ENCODE data around the gene PTPRD.
"Not testable (repeated sequence)": the region's sequence is repeated elsewhere in the genome, so short reads cannot be mapped to it uniquely, and the experiment has no call there.

Gene PTPRD

DNA sequence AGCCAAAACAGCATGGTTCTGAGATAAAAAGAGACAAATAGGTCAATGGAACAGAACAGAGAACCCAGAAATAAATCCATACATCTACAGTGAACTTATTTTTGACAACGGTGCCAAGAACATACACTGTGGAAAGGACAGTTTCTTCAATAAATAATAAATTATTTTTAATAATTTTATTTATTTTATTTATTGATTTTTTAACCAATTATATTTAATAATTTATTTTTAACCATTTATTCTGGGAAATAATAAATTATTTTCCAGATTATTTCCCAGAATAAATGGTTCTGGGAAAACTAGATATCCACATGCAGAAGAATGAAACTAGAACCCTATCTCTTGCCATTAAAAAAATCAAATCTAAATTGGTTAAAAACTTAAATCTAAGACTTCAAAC lies 1669.4 kb downstream of the PTPRD start:
- DNase-seq: no peak

DNA sequence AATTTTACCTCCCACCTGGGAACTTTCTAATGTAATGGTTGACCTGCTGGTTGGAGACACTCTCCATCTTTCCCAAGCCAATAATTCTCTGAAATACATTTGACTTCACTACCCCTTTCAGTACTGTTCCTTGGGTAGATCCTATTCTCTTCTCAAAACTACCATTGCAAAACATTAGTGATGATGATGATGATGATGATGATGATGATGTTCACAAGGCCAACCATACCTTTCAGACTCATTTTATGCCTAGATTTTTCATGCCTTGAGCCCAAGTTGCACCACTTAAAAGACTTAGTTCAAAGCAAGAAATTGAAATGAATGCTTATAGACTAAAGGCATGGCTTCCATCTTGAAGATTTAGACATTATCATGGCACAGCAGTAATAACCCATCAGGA lies 1672.2 kb downstream of the PTPRD start:
- DNase-seq: no peak

DNA sequence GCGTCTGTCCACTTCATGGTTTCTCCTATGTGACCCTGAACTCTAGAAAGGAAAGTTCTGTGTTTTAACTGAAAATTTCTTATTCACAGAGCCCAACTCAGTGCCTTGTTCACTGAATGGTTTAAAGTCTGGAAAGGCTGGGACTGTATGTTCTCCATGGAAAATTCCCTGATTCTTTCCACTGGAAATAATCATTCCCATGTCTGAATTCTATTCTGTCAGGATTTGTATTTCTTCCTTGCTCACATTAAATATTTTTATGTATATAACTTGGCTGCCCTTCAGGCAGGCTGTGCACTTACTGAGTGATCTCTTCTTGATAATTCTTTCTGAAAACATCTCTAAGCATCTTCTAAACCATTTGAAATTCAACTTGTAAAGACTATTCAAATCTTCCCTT lies 1686.3 kb downstream of the PTPRD start:
- DNase-seq: no peak

DNA sequence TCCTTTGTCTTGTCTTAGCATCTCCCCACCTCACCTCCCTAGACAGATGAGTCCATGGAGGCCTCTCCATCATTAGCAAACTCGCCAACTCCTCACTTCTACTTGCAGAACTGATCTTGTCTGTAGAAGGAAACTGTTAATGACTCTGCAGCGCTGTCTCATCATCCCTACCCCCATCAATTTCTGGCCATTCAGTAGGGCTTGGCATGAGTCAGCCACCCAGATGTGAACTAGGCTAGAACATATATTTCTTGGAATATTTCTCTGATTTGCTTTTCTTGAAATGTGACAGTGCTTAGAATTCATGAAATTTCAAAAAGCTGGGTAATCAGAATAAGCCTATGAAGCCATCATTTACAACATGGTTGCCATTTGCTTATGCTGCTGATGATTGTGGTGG lies 1688.2 kb downstream of the PTPRD start:
- no peak for DNase-seq

DNA sequence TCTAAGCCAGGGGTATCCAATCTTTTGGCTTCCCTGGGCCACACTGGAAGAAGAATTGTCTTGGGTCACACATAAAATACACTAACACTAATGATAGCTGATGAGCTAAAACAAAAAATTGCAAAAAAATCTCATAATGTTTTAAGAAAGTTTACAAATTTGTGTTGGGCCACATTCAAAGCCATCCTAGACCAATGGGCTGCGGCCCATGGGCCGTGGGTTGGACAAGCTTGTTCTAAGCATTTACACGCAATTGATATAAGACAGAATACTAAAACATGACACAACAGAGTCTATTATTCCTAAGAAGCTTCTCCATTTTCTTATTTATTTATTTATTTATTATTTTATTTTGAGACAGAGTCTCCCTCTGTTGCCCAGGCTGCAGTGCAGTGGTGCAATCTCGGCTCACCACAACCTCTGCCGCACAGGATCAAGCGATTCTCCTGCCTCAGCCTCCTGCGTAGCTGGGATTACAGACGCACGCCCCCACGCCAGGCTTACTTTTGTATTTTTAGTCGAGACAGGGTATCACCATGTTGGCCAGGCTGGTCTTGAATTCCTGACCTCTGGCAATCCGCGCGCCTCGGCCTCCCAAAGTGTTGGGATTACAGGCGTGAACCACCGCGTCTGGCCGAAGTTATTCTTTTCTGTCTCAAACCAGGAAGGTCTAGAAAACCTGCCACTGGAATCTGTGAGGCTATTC lies 1692.2 kb downstream of the PTPRD start:
- DNase-seq: not testable (repeated sequence)

DNA sequence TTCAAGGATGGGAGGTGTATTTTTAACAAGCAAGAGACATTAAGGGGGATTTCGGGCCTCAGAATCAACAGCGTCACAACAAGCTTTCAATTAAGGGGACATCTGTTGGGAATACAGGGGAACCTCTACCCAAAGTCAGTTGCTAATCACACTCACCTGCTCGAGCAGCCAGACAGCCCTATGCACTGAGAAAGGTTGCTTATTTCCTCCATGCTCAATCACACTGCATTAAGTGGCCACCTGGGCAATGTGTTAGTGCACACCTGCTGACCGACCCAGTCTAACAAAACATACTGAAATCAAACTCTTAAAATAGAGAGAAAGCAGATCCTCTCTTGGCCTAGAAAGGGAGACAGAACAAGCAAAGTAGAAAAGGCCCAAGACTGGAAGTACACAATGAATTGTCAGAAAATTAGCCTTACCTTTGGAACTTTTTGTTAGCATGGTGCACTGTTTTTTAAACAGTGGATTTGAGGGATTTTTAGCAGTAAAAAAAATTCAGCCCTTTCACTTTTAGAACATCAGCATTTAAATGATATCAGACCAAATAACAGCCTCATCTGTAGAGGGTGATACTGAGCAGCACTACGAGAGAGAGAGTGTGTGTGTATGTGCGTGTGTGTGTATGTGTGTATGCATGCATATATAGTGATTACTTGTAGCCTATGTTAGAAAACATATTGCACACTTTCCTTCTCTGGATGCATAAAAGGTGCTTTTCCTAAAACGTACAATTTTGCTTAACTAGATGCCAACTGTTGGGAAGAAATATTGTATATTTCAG lies 1694.7 kb downstream of the PTPRD start:
- no peak for DNase-seq

DNA sequence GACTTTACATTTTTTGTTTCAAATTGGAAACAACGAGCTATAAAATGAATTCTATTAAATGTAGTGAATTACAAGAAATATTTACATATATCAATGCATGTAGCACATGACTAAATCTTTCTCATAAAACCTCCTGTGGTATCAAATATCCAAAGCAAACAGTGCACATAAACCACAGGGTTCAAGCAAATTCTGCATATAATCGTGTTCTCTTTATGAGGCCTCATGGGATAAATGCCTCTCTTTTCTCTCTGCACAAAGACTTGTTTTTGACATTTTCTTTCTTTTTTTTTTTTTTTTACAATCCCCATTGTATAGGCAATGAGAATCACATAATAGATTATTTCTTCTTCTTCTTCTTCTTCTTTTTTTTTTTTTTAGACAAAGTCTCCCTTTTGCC lies 1696.0 kb downstream of the PTPRD start:
- DNase-seq: no peak

DNA sequence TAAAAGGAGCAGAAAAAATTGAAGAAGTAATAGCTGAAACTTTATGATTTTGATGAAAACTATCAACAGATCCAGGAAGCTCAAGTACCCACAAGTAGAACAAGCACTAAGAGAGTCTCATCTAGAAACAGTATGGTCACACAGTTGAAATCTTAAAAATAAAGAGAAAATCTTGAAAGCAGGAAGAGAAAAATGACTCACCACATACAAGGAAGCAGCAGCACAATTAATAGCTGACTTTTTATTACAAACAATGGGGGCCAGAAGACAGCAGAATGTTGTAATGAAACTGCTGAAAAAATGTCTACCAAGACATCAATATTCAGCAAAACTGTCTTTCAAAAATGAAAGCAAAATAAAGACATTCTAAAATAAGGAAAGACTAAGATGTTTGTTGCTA lies 1704.9 kb downstream of the PTPRD start:
- no peak for DNase-seq

DNA sequence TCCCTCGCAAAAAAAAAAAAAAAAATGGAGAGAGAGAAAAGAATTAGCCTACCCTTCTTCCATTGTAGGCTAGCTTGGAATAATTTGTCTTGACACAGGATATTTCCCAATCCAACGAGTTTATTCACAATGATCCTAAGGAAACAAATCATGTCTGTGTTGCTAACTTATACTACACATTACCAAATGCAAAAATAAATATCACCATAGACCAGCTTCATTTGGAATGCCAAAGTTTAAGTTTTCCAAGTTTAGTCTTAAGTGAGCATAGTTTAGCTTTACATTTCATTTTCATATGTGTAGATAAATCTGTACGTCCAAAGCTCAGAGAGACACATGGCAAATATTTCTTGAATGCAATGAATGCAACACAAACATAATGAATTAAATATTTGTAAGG lies 1707.1 kb downstream of the PTPRD start:
- no peak for DNase-seq

DNA sequence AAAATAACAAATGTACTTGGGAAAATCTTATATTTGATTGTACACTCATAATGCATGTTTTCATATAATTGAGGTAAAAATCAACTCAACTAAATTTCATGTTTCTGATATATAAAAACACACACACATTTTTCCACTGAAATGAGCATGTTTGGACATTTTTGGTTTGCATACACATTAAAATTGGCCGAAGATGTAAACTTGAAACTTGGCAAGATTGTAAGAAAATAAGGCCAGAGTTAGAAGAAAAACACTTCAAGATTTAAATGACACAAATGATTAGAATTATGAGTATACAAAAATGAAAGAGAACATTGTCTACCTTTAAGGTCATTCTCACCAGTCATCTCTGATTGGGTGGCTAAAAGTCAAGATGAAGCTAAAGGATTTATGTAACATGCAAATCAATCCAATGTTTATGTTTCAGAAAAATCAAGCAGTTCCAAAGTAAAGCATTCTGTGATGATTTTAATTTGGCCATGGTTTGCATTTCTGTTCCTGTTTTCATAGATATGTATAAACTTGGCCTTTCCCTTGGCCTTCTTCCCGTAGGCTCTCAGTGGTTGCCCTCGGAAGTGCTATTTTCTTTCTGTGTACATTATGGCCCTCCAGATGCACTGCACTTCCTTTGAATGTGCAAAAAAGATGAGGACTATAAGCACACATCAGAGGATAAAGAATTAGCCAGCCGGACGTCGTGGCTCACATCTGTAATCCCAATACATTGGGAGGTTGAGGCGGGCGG lies 1707.9 kb downstream of the PTPRD start:
- no peak for DNase-seq

DNA sequence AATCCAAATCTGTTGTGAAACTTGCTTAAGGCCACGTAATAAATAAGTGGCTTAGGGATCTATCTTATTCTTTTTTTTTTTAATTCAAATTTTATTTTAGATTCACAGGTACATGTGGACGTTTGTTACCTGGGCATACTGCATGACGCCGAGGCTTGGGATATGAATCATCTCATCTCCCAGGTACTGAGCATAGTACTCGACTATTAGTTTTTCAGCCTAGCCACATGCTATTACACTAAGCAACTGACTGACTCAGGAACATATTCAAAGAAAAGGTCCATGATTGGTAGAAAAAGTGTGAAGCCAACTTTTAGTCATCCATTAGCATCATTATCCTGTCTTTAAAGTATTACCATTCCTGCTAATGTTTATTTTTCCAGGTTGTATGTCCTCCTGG lies 1709.7 kb downstream of the PTPRD start:
- DNase-seq: no peak

DNA sequence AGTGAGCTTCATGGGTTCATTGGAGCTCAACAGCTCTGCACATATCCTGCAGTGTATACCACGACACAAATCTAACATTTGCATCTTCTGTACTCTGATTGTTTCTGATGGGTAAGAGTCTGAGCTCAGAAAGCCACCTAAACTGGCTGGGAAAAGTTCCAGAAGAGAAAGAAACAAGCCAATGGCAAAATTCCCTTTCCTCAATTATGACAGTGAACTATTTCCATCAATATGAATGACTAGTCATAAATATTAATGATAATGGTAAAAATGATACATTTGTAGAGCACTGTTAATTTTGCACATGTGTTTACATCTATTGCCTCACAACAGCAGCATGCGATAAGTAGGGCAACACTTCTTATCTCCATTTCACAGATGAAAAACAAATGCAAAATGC lies 1711.7 kb downstream of the PTPRD start:
- DNase-seq: no peak

DNA sequence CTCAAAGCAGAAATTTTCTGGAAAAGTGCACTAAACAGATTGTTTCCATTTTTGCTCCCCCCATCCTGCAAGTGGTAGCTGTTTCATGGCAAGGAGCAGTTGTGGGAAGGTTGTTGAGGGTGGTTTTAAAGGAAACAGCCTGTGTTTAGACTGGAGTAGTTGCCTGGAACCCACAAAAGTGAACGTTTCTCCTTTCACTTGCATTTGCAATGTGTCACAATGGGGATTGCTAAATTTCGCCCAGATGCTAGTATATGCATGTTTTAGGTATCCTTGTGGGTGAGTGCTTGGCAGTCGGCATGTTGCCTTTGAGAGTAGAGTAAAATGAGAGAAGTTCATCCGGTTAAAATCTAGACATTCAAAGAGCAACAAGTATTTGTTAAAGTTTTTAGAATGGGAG lies 1713.3 kb downstream of the PTPRD start:
- DNase-seq: no peak

DNA sequence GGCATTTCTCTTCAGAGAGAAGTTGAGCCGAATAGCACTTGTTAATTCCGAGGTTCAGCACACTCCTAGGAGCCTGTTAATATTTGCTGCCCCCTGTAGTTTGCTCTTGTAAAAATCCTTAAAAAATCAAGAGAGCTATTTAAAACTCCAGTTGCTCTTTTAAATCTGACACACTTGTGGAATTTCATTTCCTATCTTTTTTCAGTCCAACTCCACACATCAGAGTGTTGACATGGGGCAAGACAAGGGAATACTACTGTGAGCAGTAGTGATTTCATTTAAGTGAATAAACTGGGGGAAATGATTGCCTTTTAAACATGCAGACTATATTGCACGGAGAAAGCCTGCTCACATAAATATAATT lies 1717.0 kb downstream of the PTPRD start:
- DNase-seq: peak; percentile 16

DNA sequence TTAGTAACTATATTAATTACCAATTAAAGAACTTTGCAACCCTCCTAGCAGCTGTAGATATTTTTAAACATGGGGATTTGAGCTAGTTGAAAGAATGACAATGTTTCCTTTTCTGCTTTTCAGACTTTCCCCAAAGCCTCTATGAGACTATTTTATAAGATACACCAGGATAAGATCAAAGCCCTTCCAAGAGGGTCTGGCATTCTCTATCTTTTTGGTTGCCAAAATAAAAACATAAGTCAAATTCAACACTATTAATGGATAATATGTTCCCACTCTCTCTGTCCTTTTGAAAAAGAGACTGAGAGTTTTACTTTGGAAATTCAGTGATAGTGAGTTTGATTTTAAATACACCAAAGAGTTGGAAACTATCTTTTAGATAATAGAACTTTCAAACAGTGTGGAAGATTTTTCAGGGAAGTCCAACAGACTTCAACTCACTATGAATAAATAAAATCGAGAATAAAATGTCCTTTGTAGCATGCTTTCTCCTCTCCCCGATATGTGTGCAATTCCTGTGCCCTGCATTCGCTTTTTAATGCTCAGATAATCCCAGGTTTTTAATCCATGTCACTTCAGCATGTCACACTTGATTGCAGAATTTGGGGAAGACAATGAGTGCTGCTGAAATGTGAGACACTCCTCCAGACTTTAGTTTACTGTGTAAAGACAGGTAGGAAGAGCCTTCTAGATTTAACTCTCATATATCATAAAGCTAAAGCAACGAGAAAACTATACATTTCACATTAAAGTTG lies 1717.5 kb downstream of the PTPRD start:
- DNase-seq: no peak

DNA sequence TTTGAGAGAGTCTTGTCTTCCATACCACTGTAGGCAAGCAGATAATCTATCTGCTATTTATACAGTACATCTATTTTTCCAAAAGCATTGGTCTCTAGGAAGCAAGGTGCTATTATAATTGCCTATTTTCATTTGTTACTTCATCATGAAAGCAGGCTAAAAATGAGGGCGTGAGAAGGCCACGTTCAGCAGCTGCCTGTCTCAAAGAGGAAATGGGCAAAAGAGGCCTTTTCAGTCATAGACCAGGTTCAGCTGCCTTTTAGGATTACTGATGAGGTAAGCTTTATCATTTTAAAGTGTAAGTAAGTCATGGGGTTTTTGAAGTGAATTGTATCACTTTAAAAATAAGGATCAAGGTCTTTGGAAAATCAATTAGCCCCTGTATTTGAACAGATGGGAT lies 1722.1 kb downstream of the PTPRD start:
- DNase-seq: no peak

DNA sequence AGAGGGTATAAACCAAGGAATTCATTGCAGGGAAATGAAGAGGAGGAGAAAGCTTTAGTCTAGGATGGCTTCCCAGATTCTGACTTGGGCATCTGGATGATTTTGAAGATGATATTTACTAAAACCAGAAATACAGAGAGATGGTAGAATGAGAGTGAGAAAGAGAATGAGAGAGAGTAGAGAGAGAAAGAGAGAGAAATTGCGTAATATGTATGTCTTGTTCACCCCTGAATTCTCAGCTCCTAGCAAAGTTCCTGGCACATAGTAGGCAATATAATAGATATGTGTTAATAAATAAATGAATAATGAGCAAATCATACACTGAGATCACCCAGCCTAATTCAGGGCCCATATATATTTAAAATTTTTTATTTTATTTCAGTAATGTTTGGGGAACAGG lies 1723.7 kb downstream of the PTPRD start:
- DNase-seq: no peak

DNA sequence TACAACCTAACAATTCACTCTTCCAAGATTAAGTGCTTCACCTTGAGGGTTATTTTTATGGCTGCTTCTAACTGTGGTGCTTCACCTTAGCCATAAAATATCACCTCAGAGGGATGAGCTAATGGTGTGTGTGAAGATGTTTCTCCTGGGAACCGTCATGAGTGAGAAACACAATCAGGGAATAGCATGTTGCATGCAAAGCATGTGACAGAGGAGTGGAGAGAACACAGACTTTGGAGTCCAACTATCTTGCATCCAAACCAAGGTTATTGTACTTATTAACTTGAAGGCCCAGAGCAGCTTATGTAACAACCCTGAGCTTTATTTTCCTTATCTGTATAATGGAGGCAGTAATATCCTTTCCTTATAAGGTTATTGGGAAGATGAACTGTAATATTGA lies 1724.2 kb downstream of the PTPRD start:
- DNase-seq: no peak

DNA sequence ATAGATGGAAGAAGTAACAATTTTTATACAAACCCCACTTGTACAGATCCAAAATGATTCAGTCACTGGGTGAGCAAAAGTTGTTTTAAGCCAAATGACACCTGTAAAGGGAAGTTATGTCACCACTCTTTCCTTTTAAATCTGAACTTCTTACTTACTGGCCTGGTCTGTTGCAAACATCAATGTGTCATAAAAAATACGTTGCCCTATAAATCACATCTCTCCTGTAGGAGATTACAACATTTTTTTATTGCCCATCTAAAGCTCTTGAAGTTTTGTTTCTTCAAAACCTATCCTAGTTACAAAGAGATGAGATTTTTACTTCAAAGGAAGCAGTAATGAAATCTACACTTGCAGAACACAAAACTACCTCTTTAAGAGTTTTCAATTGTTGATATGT lies 1725.4 kb downstream of the PTPRD start:
- DNase-seq: no peak

DNA sequence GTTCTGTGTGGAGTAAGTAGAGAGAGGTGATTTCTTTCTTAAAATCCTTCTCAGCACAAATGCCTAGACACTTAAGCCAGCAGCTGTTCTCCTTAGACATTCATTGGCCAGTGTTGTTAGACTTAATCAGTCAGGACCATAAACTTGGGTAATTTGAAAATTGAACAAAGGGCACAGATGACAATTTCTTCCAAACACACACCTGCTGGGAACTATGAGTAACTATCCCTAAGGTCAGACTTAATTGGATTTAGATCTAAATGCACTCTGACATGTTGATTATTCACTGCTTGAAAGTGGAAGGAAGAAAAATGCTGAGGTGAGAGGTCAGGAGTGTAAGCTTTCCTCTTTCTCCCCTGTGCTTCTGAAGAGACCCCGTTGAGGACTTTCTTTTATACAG lies 1729.5 kb downstream of the PTPRD start:
- DNase-seq: no peak

DNA sequence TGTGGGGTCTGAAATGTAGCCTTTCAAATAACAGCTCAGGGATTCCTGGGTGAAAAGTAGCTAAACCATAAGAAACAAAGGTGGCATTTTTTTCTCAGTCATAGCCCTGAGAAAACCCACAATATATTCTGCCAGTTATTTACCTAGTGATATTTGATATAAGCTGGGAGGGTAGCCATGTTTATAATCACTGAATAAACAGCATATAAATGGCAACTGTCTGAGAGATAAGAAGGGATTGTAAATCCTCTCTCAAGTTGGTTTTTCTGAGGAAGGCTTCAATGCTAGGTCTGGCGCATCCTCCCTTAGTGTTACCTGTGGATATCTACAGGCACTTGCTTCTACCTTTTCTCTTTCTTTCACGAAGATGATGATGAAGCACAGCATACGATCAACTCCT lies 1732.7 kb downstream of the PTPRD start:
- DNase-seq: no peak

DNA sequence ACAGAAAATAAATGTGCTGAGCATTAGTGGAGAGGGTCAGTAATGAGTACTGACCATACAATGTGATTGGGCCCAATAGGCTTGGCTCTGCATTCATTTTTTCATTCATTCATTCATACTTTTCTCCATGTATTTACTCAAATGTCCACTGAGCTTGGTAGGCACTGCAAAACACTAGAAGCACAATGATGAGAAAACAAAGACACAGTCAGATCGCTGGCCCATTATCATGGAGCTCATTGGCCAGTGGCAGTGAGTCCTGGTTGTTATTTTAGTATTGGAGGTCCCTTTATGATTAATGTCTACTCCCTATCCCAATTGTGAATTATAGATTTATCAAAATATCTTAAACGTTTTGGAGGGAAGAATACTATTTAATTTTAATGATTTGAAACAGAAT lies 1733.5 kb downstream of the PTPRD start:
- DNase-seq: no peak

DNA sequence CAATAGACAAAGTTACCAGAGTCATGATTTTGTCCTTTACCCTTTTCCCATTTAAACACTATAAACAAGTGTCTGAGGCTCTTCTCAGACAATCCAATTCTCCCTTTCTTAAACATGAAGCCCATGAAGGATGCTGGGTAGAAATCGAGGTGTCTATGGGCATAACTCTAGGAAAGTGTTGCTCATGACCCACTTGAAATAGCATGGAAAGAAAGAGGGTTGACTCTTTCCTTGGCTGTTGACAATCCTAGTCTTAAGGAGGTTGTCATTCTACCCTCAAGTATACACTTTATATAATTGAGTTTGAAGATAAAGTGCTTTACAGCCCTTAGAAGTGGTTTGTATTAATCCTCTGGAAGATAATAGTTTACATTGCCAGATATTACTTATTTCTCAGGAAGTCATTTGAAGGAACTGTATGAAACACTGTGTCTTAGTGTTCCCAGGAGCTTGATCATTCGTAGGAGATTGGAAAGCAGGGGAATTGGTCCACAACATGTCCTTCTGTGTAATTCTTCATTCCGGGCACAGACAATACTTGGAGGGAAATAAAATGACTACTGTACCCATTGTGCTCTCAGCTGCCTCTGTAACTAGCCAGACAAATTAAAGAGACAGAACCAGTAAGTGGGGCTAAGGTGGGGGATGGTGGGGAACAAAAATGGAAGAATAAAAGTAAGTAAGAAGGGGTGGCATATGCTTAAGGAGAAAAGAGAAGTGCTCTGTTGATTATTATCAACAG lies 1734.9 kb downstream of the PTPRD start:
- no peak for DNase-seq
